GM19240 (cell line): ENCODE data around the gene MYO16.
"Not testable (repeated sequence)": the region's sequence is repeated elsewhere in the genome, so short reads cannot be mapped to it uniquely, and the experiment has no call there.

Source experiments
- DNase-seq: peaks from one replicate; pipeline ENCODE4 v3.0.0; 2011; ENCODE audit warnings: low spot score; ENCODE audit not compliant: insufficient read length

Gene MYO16

GRCh38 chr13:108967371-108967770 is 338.0 kb downstream of the MYO16 start:
- no peak for DNase-seq

- no peak for DNase-seq
Measured at GRCh38 chr13:108968566-108968965, 339.2 kb downstream of the MYO16 start.

- no peak for DNase-seq
Measured at GRCh38 chr13:108974686-108975085, 345.3 kb downstream of the MYO16 start.

- DNase-seq: no peak
Measured at GRCh38 chr13:108980237-108980636, 350.8 kb downstream of the MYO16 start.

GRCh38 chr13:108981407-108981806 is 352.0 kb downstream of the MYO16 start:
- DNase-seq: no peak

GRCh38 chr13:108983273-108983672 is 353.9 kb downstream of the MYO16 start:
- no peak for DNase-seq

- DNase-seq: no peak
Measured at GRCh38 chr13:108984251-108984920, 355.0 kb downstream of the MYO16 start.

GRCh38 chr13:108985166-108985565 is 355.8 kb downstream of the MYO16 start:
- DNase-seq: no peak

GRCh38 chr13:108987517-108987916 is 358.1 kb downstream of the MYO16 start:
- no peak for DNase-seq

- no peak for DNase-seq
Measured at GRCh38 chr13:108987944-108988343, 358.5 kb downstream of the MYO16 start.

GRCh38 chr13:108991416-108991815 is 362.0 kb downstream of the MYO16 start:
- DNase-seq: not testable (repeated sequence)

GRCh38 chr13:108993346-108993745 is 363.9 kb downstream of the MYO16 start:
- DNase-seq: no peak

GRCh38 chr13:108996430-108996829 is 367.0 kb downstream of the MYO16 start:
- no peak for DNase-seq

GRCh38 chr13:109000207-109000606 is 370.8 kb downstream of the MYO16 start:
- DNase-seq: no peak

GRCh38 chr13:109002934-109003333 is 373.5 kb downstream of the MYO16 start:
- no peak for DNase-seq

GRCh38 chr13:109007946-109008345 is 378.5 kb downstream of the MYO16 start:
- DNase-seq: no peak

- DNase-seq: no peak
Measured at GRCh38 chr13:109009756-109010155, 380.3 kb downstream of the MYO16 start.

- no peak for DNase-seq
Measured at GRCh38 chr13:109010912-109011311, 381.5 kb downstream of the MYO16 start.

GRCh38 chr13:109012115-109012514 is 382.7 kb downstream of the MYO16 start:
- DNase-seq: no peak

- DNase-seq: no peak
Measured at GRCh38 chr13:109021558-109021957, 392.1 kb downstream of the MYO16 start.

- no peak for DNase-seq
Measured at GRCh38 chr13:109024611-109025010, 395.2 kb downstream of the MYO16 start.

GRCh38 chr13:109026266-109026665 is 396.9 kb downstream of the MYO16 start:
- DNase-seq: no peak

GRCh38 chr13:109028624-109029023 is 399.2 kb downstream of the MYO16 start:
- no peak for DNase-seq

- no peak for DNase-seq
Measured at GRCh38 chr13:109033090-109033489, 403.7 kb downstream of the MYO16 start.
